Suprapubic skin (tissue), 4 donors: ENCODE measurements around the gene SH3GL2. TPM values are rescaled to one million over a fixed set of nuclear protein-coding genes. Genes with fewer than 3 reads are reported as not detected.

ENCODE experiments used
- DNase-seq, 2 donors: peaks; one replicate each; pipeline ENCODE4 v3.0.0-alpha.2; 2019; ENCODE audit warnings: low spot score in 2 of 2
- H3K27ac ChIP-seq: fragments of 200-600 bp; sonication (generic); one replicate; pipeline ENCODE4 v1.5.1; 2019
- H3K27me3 ChIP-seq: fragments of 200-600 bp; sonication (generic); one replicate; pipeline ENCODE4 v1.5.1; 2019
- H3K36me3 ChIP-seq: fragments of 200-600 bp; sonication (generic); one replicate; pipeline ENCODE4 v1.5.1; 2019
- H3K4me1 ChIP-seq: fragments of 200-600 bp; sonication (generic); one replicate; pipeline ENCODE4 v1.5.1; 2019
- H3K4me3 ChIP-seq: fragments of 200-600 bp; sonication (generic); one replicate; pipeline ENCODE4 v1.5.1; 2019; ENCODE audit warnings: mild to moderate bottlenecking
- H3K9me3 ChIP-seq: fragments of 200-600 bp; sonication (generic); one replicate; pipeline ENCODE4 v1.5.1; 2019
- CTCF ChIP-seq, 2 donors: fragments of 200-600 bp in 1 of 2; fragments of 450-650 bp in 1 of 2; sonication (generic) in 1 of 2; IDR thresholded peaks; one replicate each; pipeline ENCODE4 v1.5.1; 2016 to 2019; ENCODE audit warnings: antibody characterized with exemption in 2 of 2, mild to moderate bottlenecking in 1 of 2, moderate library complexity in 1 of 2
- EP300 ChIP-seq: sonication (generic); formaldehyde crosslinking; IDR thresholded peaks from one replicate; pipeline ENCODE4 v1.6.1; 2017; ENCODE audit warnings: antibody characterized with exemption
- POLR2A ChIP-seq, 2 donors: fragments of 450-650 bp; IDR thresholded peaks; one replicate each; pipeline ENCODE4 v1.6.1; 2017; ENCODE audit warnings: antibody characterized with exemption in 2 of 2, mild to moderate bottlenecking in 2 of 2, moderate library complexity in 2 of 2
- POLR2AphosphoS5 ChIP-seq, 3 donors: sonication (generic); formaldehyde crosslinking; IDR thresholded peaks; one replicate each; pipeline ENCODE4 v1.6.1; 2017; ENCODE audit warnings: antibody characterized with exemption in 3 of 3
- WGBS: methylation state at CpG from one replicate; pipeline ENCODE4 v1.1.5; 2018; 5-methylcytosine and 5-hydroxymethylcytosine counted together
- total RNA-seq, 4 donors: library from RNA; depleted of rRNA; stranded (reverse); fragments of >200 nt; gene quantifications; one replicate each; pipeline ENCODE4 v1.1.0, GENCODE V29; 2016

The SH3GL2 gene
- total RNA-seq, 4 donors from 2014 or later = not detected

- no peaks in the 10 kb centered on the region for H3K4me1 ChIP-seq
- TF ChIP-seq POLR2A (IDR thresholded peaks at IDR 0.05) = no peak
- TF ChIP-seq EP300 = no peak
- no peak for TF ChIP-seq POLR2AphosphoS5 (IDR thresholded peaks at IDR 0.05)
- TF ChIP-seq CTCF (IDR thresholded peaks at IDR 0.05) = no peak
- H3K27ac ChIP-seq = no peak overlapping the region
- 58% methylated on average over 1 of the region's 1 CpG for WGBS
- H3K36me3 ChIP-seq = no peaks in the 10 kb centered on the region
- DNase-seq = no peak
- no peaks in the 10 kb centered on the region for H3K27me3 ChIP-seq
- no peak overlapping the region for H3K4me3 ChIP-seq
- H3K9me3 ChIP-seq = no peaks in the 10 kb centered on the region
Observed at GRCh38 chr9:17651725-17652124, 72.9 kb downstream of the SH3GL2 start.

GRCh38 chr9:17653947-17654465, 75.1 kb downstream of the SH3GL2 start:
- Histone ChIP-seq H3K27me3 (no peaks in the 10 kb centered on the region), H3K27ac (no peak overlapping the region), H3K9me3 (no peaks in the 10 kb centered on the region), H3K4me3 (no peak overlapping the region), H3K4me1 (no peaks in the 10 kb centered on the region), H3K36me3 (no peaks in the 10 kb centered on the region)
- 69% methylated on average over 4 of the region's 4 CpGs for WGBS
- no peak for DNase-seq
- TF ChIP-seq POLR2A (IDR thresholded peaks at IDR 0.05) = no peak
- no peak for TF ChIP-seq EP300
- TF ChIP-seq POLR2AphosphoS5 (IDR thresholded peaks at IDR 0.05) = no peak
- TF ChIP-seq CTCF (IDR thresholded peaks at IDR 0.05) = no peak

- no peak for TF ChIP-seq EP300
- TF ChIP-seq POLR2AphosphoS5 (IDR thresholded peaks at IDR 0.05) = no peak
- no peak for TF ChIP-seq CTCF (IDR thresholded peaks at IDR 0.05)
- no peak for TF ChIP-seq POLR2A (IDR thresholded peaks at IDR 0.05)
- no peak overlapping the region for H3K27ac ChIP-seq
- H3K4me1 ChIP-seq = no peaks in the 10 kb centered on the region
- 38% methylated on average over 1 of the region's 1 CpG for WGBS
- no peak for DNase-seq
- no peaks in the 10 kb centered on the region for H3K36me3 ChIP-seq
- H3K9me3 ChIP-seq = no peaks in the 10 kb centered on the region
- no peak overlapping the region for H3K4me3 ChIP-seq
- H3K27me3 ChIP-seq = no peaks in the 10 kb centered on the region
Observed at GRCh38 chr9:17656889-17657288, 78.0 kb downstream of the SH3GL2 start.

- Histone ChIP-seq H3K4me3 (no peak overlapping the region), H3K4me1 (no peaks in the 10 kb centered on the region), H3K36me3 (no peaks in the 10 kb centered on the region), H3K9me3 (no peaks in the 10 kb centered on the region), H3K27ac (no peak overlapping the region), H3K27me3 (no peaks in the 10 kb centered on the region)
- no peak for DNase-seq
- no peak for TF ChIP-seq CTCF (IDR thresholded peaks at IDR 0.05)
- no peak for TF ChIP-seq POLR2A (IDR thresholded peaks at IDR 0.05)
- TF ChIP-seq EP300 = no peak
- TF ChIP-seq POLR2AphosphoS5 (IDR thresholded peaks at IDR 0.05) = no peak
- 71% methylated on average over 2 of the region's 2 CpGs for whole genome bisulfite sequencing
Observed at GRCh38 chr9:17658237-17658636, 79.4 kb downstream of the SH3GL2 start.

GRCh38 chr9:17660158-17660557, 81.3 kb downstream of the SH3GL2 start:
- no peak for DNase-seq
- no peak overlapping the region for H3K27ac ChIP-seq
- WGBS = 78% methylated on average over 3 of the region's 3 CpGs
- H3K4me3 ChIP-seq = no peak overlapping the region
- H3K36me3 ChIP-seq = no peaks in the 10 kb centered on the region
- no peaks in the 10 kb centered on the region for H3K27me3 ChIP-seq
- no peaks in the 10 kb centered on the region for H3K9me3 ChIP-seq
- TF ChIP-seq CTCF (IDR thresholded peaks at IDR 0.05) (no peak), EP300 (no peak), POLR2AphosphoS5 (IDR thresholded peaks at IDR 0.05) (no peak), POLR2A (IDR thresholded peaks at IDR 0.05) (no peak)
- no peaks in the 10 kb centered on the region for H3K4me1 ChIP-seq
